Stimulated activated CD8-positive, alpha-beta memory T cell treated with anti-CD3 and anti-CD28 coated beads, Interleukin-4, amount 100 ng/mL, for 4 hours (primary cell): ENCODE measurements around the gene TMEM198.

Experiments used
- DNase-seq, 2 donors: peaks; one replicate each; pipeline ENCODE4 v3.0.0-alpha.2; 2020; ENCODE audit warnings: low read depth in 2 of 2, low spot score in 1 of 2

Gene TMEM198

DNA sequence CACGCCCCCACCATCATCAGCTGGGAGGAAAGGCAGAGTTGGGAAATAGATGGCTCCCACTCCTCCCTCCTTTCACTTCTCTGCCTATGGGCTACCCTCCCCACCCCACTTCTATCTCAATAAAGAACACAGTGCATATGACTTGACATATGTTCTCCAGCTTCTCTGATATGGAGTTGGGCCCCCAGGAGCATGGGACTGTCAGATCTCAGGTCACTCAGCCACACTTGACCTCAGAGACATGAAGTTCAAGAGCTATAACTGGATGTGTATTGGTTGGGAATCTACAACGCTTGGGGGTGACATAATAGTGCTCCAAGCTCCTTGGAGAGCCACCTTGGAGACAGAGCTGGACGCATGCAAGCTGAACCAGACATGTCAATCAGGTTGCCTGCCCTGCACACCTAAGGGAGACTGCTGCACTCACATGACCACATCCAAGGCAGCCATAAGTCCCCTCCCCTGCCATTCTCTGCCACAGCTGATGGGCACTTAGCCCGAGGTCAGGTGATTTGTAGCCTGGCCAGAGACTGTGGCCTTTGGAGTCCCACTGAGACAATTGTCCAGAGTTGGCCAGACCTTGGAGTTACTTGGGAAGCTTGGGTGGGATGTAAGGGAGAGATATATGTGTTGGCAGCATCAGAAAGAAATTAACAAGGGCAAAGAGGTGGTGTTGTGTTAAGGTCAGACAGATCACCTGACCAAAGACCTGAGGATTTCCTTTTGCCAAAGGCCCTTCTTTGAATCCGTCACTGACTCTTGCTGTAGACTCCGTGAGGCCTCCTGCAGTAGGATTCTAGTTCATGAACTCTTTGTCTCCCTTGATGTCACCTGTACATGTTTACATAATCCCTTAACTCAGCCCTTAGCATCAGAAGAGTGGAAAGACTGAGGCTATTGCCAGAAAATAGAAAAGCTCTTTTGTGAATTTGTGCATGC is 32.0 kb downstream of the TMEM198 start:
- DNase-seq, result no peak

DNA sequence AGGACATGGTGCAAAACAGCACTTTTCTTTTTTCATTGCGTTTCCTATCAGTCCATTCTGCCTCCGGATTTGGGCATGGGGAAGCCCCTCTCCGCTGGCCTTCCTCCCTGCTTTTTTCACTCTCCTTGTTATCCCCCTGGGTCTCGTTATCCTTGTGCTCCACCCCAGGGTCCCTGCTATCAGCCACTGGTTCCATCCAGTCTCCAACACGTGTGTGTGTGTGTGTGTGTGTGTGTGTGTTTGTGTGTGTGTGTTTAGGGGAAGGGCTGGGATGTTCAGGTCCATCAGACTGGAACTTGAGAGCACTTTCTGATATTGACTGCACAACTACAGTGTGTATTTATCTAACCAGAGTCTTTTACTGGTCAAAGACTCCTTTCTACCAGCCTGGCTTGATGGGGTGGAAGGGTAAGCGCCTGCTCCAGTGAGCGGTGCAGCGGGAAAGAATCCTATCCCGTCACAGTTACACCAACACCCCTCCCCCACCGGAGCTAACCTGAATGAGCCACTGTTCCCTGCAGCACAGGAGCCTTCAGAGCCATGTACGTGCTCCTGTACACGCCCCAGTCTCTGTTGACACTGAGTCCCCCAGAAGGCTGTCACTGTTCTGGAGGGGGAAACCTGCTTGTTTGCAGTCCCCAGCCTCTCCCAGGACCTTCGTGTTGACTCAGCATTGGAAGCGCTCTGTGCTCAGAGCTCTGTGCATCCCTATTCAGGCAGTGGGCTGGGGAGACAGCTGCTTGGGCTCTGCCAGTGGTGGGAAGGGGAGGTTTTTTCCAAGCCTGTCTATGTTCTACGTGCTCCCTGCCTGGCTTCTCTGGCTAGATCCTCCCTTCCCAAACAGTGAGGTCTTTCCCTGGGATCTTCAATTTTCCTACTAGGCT is 32.9 kb downstream of the TMEM198 start:
- DNase-seq, result no peak

DNA sequence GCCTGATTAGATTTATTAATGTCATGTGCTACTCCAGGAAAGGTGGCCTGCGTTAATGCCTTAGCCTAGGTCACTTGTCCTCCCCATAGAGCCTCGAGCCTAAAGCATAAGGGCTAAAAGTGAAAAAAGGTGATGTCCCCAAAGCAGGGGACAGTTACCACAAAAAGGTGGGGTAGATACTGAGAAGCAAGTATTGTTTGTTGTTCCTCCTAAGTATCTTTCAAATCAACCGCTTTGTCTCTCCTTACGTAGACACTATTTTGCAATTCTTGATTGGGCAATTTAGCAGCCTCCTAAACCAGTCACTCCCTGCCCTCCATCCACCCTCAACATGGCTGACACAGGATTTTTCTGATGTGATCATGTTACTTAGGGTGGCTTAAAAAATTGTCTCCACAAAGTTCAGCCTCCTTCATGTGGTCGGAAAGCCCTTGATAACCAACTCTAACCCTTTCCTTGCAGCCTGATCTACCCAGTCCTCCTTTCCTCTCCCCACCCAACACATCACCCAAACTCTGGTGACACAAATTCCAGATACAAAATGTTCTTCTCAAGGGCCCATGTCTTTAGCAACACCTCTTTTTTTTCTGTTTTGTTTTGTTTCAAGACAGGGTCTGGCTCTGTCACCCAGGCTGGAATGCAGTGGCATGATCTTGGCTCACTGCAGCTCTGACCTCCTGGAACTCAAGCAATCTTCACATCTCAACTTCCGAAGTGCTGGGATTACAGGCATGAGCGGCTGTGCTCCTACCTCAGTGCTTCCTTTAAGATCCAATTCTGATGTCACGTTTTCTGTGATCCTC is 35.2 kb downstream of the TMEM198 start:
- DNase-seq, result no peak

GRCh38 chr2:219581346-219581745 is 37.5 kb downstream of the TMEM198 start:
- DNase-seq, result no peak

DNA sequence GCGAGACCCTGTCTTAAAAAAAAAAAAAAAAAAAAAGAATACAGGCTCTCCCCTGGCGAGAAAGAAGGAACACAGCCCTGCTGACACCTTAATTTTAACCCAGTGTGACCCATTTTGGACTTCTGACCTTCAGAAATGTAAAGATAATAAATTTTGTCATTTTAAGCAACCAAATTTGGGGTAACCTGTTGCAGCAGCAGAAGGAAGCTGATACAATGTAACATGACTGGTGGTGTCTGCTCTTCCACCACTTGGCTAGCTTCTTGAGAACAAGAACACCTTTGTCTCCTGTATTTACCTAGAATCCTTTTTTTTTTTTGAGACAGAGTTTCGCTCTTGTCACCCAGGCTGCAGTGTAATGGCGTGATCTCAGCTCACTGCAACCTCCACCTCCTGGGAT is 47.3 kb downstream of the TMEM198 start:
- no peak for DNase-seq

DNA sequence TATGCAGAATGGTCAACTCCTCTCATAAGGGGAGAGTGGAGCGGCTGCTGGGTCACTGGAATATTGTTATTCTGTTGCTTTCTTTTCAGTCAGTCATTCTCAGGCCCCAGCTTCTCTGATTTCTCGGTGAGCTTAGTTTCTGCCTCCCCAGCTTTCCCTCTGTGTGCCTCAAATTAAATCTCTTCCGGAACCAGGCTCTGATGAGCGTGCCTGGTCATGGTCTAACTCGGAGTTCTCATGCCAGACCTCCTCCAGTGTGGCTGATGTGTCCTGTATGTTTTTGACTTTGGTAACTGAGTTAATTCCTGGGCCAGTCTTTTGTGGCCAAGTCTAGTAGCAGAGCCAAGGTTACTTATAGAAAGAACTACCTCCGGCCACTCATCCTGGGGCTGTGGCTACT is 48.9 kb downstream of the TMEM198 start:
- DNase-seq, result no peak

DNA sequence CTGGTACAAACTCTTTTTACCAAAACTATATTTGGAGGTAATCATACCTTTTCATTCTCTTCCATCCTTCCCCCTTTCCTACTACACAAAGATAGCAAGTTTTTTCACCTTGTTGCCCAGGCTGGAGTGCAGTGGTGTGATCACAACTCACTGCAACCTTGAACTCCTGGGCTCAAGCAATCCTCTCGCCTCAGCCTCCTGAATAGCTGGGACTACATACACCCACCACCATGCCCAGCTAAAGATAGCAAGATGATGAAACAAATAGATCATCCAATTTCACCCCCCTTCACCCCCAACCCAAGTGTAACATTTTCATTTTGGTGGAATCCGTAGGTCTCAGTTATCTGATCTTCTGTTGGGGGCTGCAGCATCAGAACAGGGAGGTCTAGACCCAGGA is 49.3 kb downstream of the TMEM198 start:
- DNase-seq, result no peak

DNA sequence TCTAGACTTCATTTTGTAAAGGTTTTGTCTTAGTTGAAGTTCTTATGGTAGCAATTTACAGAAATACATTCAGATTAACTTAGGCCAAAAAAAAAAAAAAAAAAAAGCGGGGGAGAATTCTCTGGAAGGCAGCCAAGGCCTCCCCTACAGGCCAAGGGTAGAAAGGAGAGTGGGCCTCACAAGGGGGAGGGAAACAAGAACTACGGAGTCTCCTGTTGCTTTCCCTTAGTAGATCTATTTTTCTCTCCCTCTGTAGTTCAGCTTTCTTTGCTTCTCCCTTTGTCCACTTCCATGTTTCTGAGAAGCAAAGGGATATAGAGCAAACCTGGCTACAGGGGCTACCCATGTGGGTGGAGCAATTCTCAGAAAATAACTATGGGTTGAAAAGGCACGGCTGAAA is 51.4 kb downstream of the TMEM198 start:
- DNase-seq, result no peak

DNA sequence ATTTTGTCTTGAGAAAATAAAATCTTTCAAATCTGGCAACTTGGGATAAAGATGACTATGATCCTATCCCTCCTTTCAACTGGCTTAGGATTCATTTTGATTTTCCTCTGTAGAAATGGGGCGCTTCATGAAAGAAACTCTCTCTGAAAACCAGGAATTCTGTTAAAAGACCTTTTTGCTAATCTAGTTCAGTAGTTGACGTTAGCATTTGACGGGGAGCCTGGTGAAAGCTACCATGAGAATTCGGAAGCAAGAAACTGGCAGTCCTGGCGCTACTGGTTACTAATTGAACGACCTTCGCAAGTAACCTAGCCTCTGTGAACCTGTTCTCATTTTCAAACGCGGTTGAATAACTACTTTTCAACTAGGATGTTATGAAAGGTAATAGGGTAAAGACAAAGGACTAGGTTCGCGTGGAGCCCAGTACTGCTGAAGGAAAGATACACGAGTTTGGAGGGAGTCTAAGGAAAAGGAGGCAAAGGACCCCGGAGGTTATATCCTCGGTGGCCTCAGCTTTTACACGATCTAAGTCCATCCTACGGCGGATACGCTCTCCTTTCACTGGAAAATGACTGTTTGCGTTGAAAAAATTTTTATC is 53.2 kb downstream of the TMEM198 start:
- no peak for DNase-seq

GRCh38 chr2:219597552-219598307 is 53.9 kb downstream of the TMEM198 start, which contains the start of gene STK11IP:
TSS of gene STK11IP (plus strand) at chr2:219597857. CDS start at chr2:219598120, 263 bp downstream.
- peak; percentile 80 to 87 for DNase-seq

- DNase-seq, result no peak
Measured at GRCh38 chr2:219598308-219599078, 54.7 kb downstream of the TMEM198 start.
